SJCRH30 (cell line): ENCODE data around the gene NDRG4. TPM values are rescaled to one million over a fixed set of nuclear protein-coding genes. Genes with fewer than 3 reads are reported as not detected.
"Not testable (repeated sequence)": the region's sequence is repeated elsewhere in the genome, so short reads cannot be mapped to it uniquely, and the experiment has no call there.

Experiments
- DNase-seq, 2 experiments: peaks; one replicate each; pipeline ENCODE4 v3.0.0-alpha.2; 2015 to 2020
- H3K27ac ChIP-seq: fragments of 250-450 bp; sonication (Bioruptor Pico); 2 replicates; pipeline ENCODE4 v1.5.1; 2020; ENCODE audit warnings: mild to moderate bottlenecking, moderate library complexity
- H3K27me3 ChIP-seq: fragments of 250-450 bp; sonication (Bioruptor Pico); 2 replicates; pipeline ENCODE4 v1.5.1; 2020; ENCODE audit warnings: mild to moderate bottlenecking, moderate library complexity
- H3K36me3 ChIP-seq: fragments of 250-450 bp; sonication (Bioruptor Pico); 2 replicates; pipeline ENCODE4 v1.5.1; 2020; ENCODE audit warnings: mild to moderate bottlenecking, moderate library complexity
- H3K4me1 ChIP-seq: fragments of 250-450 bp; sonication (Bioruptor Pico); 2 replicates; pipeline ENCODE4 v1.5.1; 2020; ENCODE audit warnings: mild to moderate bottlenecking, moderate library complexity
- H3K4me3 ChIP-seq: fragments of 250-450 bp; sonication (Bioruptor Pico); 2 replicates; pipeline ENCODE4 v1.5.1; 2020; ENCODE audit warnings: mild to moderate bottlenecking, moderate library complexity
- H3K9me3 ChIP-seq: fragments of 250-450 bp; sonication (Bioruptor Pico); replicated peaks from 2 replicates; pipeline ENCODE4 v1.5.1; 2020; ENCODE audit warnings: mild to moderate bottlenecking, moderate library complexity
- total RNA-seq: library from RNA; depleted of rRNA; stranded (reverse); fragments of >200 nt; shearing (Covaris generic); gene quantifications from 2 replicates; pipeline ENCODE4 v1.2.3, GENCODE V29; 2014

Gene NDRG4
- total RNA-seq, 1 experiment from 2014 or later = 8.7 TPM

- Histone ChIP-seq H3K27ac (no peak overlapping the region), H3K4me3 (no peak overlapping the region), H3K4me1 (no peaks in the 10 kb centered on the region), H3K36me3 (no peaks in the 10 kb centered on the region), H3K9me3 (no peaks in the 10 kb centered on the region), H3K27me3 (peaks cover 9% of the 10 kb centered on the region; the same call in 1 of the 2 replicates)
- DNase-seq = no peak
Observed at GRCh38 chr16:58476791-58477190, 23.2 kb upstream of the NDRG4 start.

GRCh38 chr16:58478427-58478826 is 21.5 kb upstream of the NDRG4 start:
- Histone ChIP-seq H3K4me3 (no peak overlapping the region), H3K9me3 (no peaks in the 10 kb centered on the region), H3K27ac (no peak overlapping the region), H3K27me3 (peaks cover 5% of the 10 kb centered on the region; the same call in 1 of the 2 replicates), H3K36me3 (no peaks in the 10 kb centered on the region), H3K4me1 (no peaks in the 10 kb centered on the region)
- DNase-seq = no peak

DNA sequence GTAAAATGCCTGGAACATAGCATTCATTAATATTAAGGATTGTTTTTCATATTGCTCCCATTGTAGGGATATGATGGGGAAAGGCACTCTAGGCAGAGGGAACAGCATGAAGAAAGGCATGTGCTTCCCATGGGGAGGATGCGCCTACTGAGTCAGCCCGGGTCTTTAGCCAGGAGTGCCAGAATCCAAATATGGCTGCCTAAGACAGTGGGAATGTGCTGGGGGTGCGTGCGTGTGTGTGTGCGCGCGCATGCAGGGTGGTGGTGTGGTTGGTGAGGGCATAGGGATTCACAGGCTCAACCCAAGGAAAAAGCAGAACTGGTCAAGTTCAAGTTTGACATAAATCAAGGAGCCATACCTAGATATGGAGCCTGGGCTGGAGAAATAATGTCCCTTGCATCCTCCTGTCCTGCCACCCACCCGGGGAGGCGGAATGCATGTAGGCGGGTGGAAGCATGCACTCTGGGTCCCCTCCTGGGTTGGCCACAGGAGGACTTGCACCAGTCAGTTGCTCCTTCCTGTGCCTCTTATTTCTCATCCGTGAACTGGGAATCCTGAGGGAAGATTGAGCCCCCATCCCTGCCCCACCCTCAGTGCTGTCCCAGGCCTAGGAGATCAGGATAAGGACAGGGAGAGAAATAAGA is 18.6 kb upstream of the NDRG4 start:
- no peak for DNase-seq
- no peaks in the 10 kb centered on the region for H3K4me1 ChIP-seq
- H3K9me3 ChIP-seq = no peaks in the 10 kb centered on the region
- H3K4me3 ChIP-seq = no peak overlapping the region
- no peaks in the 10 kb centered on the region for H3K36me3 ChIP-seq
- peaks cover 11% of the 10 kb centered on the region for H3K27me3 ChIP-seq
- H3K27ac ChIP-seq = no peak overlapping the region

DNA sequence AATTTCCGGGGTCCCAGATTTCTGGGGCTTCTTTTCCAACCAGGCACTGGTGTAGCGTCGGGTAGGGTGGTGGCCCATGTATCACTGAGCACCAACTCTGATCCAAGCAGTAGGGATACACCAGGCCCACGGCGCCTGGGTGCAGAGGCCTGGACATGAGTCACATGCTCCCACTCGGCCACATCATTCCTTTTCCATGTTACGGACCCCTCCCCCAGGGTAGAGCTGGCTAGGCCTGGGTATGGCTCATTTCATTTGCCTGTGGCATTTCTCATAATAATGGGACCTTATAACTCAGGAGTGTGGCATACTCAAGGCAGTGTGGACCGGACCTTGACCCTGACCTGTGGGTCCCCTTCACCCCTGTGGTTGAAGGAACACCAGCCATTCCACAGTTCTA is 18.0 kb upstream of the NDRG4 start:
- Histone ChIP-seq H3K9me3 (no peaks in the 10 kb centered on the region), H3K36me3 (no peaks in the 10 kb centered on the region), H3K4me1 (no peaks in the 10 kb centered on the region), H3K27me3 (peaks cover 11% of the 10 kb centered on the region), H3K27ac (no peak overlapping the region), H3K4me3 (no peak overlapping the region)
- no peak for DNase-seq

- H3K27me3 ChIP-seq = peaks cover 6% of the 10 kb centered on the region
- 0 out of 2 replicates have a peak, but pooled peaks cover 2% of the 10 kb centered on the region for H3K4me1 ChIP-seq
- H3K27ac ChIP-seq = no peak overlapping the region
- no peak overlapping the region for H3K4me3 ChIP-seq
- H3K9me3 ChIP-seq = no peaks in the 10 kb centered on the region
- DNase-seq = no peak
- no peaks in the 10 kb centered on the region for H3K36me3 ChIP-seq
Observed at GRCh38 chr16:58485184-58485887, 14.6 kb upstream of the NDRG4 start.

DNA sequence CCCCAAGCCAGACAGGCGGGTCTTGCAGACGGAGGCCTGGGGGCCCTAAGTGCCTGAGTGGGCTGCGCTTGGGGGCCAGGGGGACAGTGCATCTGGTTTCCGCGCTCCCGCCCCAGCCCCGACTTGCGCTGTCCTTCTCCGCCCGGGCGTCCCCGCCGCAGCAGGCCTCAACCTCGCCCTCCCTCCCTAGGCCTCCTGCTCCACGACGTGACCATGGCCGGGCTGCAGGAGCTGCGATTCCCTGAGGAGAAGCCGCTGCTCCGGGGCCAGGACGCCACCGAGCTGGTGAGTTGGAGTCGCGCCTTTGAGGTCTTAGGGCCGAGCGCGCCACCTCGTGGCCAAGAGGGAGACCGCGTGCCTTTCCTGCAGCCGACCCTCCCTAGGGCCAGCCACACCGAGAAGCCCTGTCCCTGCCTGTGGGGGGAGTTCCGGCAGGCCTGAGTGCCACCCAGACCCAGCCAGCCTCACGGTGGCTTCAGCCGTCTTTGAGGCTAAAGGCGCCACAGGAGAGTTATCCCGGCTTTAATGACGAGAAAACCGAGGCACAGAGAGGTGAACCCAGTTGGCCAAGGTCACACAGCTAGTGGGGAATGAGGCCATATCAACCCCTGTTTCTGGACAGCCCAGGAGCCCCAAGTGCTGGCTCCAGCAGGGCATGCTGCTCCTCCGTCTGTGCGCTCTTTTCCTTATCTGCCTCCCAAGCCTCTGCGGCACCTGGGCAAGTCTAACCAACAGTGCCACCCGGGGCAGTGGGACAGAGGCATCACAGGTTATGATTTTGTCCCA is 12.2 kb upstream of the NDRG4 start:
- Histone ChIP-seq H3K36me3 (no peaks in the 10 kb centered on the region), H3K27ac (no peak overlapping the region), H3K4me3 (no peak overlapping the region), H3K27me3 (peaks cover 6% of the 10 kb centered on the region), H3K9me3 (no peaks in the 10 kb centered on the region), H3K4me1 (peaks cover 10% of the 10 kb centered on the region)
- DNase-seq = peak; percentile 88 to 93

DNA sequence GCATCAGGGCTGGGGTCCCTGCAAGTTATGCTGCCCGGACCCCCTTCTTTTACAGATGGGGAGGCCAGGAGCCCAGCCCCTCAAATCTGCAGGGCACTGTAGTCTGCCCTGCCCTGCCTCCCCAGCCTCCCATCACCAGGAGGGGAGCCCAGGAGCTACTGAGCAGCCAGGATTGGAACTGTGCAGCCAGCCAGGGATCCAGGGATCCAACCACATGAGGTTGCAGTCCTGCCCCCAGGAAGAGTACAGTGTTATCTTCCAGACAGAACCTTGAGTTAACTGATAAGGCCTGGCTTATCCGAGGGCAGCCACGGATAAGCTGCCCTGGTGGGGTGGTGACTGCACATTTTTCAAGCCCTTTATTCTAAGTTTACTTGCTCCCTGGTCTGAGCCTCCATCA is 11.4 kb upstream of the NDRG4 start:
- Histone ChIP-seq H3K27me3 (peaks cover 10% of the 10 kb centered on the region), H3K4me1 (peaks cover 13% of the 10 kb centered on the region), H3K27ac (no peak overlapping the region), H3K9me3 (no peaks in the 10 kb centered on the region), H3K36me3 (no peaks in the 10 kb centered on the region), H3K4me3 (no peak overlapping the region)
- no peak for DNase-seq

GRCh38 chr16:58490065-58490464 is 9.9 kb upstream of the NDRG4 start:
- Histone ChIP-seq H3K27me3 (peaks cover 7% of the 10 kb centered on the region), H3K4me3 (no peak overlapping the region), H3K27ac (no peak overlapping the region), H3K4me1 (peaks cover 15% of the 10 kb centered on the region), H3K9me3 (no peaks in the 10 kb centered on the region), H3K36me3 (no peaks in the 10 kb centered on the region)
- DNase-seq = no peak

GRCh38 chr16:58490539-58490938 is 9.4 kb upstream of the NDRG4 start:
- peaks cover 17% of the 10 kb centered on the region for H3K4me1 ChIP-seq
- H3K9me3 ChIP-seq, H3K4me3 ChIP-seq, H3K36me3 ChIP-seq, H3K27me3 ChIP-seq, DNase-seq, H3K27ac ChIP-seq: not testable (repeated sequence)

- Histone ChIP-seq H3K36me3 (no peaks in the 10 kb centered on the region), H3K9me3 (no peaks in the 10 kb centered on the region), H3K27me3 (peaks cover 4% of the 10 kb centered on the region; the same call in 1 of the 2 replicates), H3K27ac (no peak overlapping the region), H3K4me1 (peaks cover 25% of the 10 kb centered on the region), H3K4me3 (no peak overlapping the region)
- peak; percentile 68 to 79 for DNase-seq
Observed at GRCh38 chr16:58492066-58492465, 7.9 kb upstream of the NDRG4 start.

- DNase-seq = peak in 1 of 2 experiments; percentile 60
Observed at GRCh38 chr16:58492735-58493134, 7.2 kb upstream of the NDRG4 start.

DNA sequence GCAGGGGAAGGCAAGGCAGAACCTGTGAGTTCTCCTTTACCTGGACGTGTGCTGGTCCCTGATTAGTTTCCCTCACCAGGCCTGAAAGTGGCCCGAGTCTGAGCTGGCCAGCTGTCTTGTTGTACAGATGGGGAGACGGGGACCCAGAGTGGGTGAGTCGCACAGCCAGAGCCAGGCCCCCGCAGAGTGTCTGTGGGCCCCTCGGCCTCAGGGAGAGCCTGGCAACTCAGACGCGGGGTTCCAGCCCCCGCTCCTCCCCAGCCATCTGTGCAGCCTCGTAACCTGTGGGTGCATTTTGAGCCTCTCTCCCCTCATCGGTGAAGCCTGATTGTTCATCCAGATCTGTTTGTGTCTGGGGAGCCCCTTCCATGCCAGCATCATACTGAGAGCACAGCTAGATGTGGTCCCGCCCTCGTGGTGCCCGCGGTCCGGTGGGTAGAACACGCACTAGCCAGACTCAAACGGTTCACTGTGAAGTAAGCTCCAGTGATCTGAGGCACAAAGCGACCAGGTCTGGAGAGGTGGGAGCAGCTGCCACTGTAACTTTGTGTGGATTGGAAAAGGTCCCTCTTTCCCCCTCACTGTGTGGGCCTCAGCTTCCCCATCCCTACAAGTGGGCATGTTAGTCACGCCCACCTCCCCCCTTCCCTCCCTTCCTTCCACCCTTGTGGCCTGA is 6.0 kb upstream of the NDRG4 start:
- H3K36me3 ChIP-seq = no peaks in the 10 kb centered on the region
- no peak for DNase-seq
- no peak overlapping the region for H3K4me3 ChIP-seq
- peaks cover 4% of the 10 kb centered on the region; the same call in 1 of the 2 replicates for H3K27me3 ChIP-seq
- no peak overlapping the region for H3K27ac ChIP-seq
- peaks cover 23% of the 10 kb centered on the region for H3K4me1 ChIP-seq
- H3K9me3 ChIP-seq = no peaks in the 10 kb centered on the region

More at GRCh38 chr16:58492735-58493134, 7.2 kb upstream of the NDRG4 start:
- H3K36me3 ChIP-seq = no peaks in the 10 kb centered on the region
- H3K4me1 ChIP-seq = peaks cover 23% of the 10 kb centered on the region
- H3K4me3 ChIP-seq = no peak overlapping the region
- H3K27me3 ChIP-seq = peaks cover 4% of the 10 kb centered on the region; the same call in 1 of the 2 replicates
- H3K27ac ChIP-seq = no peak overlapping the region
- no peaks in the 10 kb centered on the region for H3K9me3 ChIP-seq

GRCh38 chr16:58494981-58495520 is 4.9 kb upstream of the NDRG4 start:
- H3K4me1 ChIP-seq = peaks cover 26% of the 10 kb centered on the region
- H3K27ac ChIP-seq = no peak overlapping the region
- no peaks in the 10 kb centered on the region for H3K36me3 ChIP-seq
- peak overlapping the region; percentile 25 for H3K4me3 ChIP-seq
- H3K27me3 ChIP-seq = peaks cover 4% of the 10 kb centered on the region; the same call in 1 of the 2 replicates
- DNase-seq = peak; percentile 95 to 98
- no peaks in the 10 kb centered on the region for H3K9me3 ChIP-seq
